SJCRH30 (cell line): ENCODE measurements around the gene ZNF740. TPM values are rescaled to one million over a fixed set of nuclear protein-coding genes. Genes with fewer than 3 reads are reported as not detected.

Experiments
- DNase-seq, 2 experiments: peaks; one replicate each; pipeline ENCODE4 v3.0.0-alpha.2; 2015 to 2020
- H3K27ac ChIP-seq: fragments of 250-450 bp; sonication (Bioruptor Pico); 2 replicates; pipeline ENCODE4 v1.5.1; 2020; ENCODE audit warnings: mild to moderate bottlenecking, moderate library complexity
- H3K27me3 ChIP-seq: fragments of 250-450 bp; sonication (Bioruptor Pico); 2 replicates; pipeline ENCODE4 v1.5.1; 2020; ENCODE audit warnings: mild to moderate bottlenecking, moderate library complexity
- H3K36me3 ChIP-seq: fragments of 250-450 bp; sonication (Bioruptor Pico); 2 replicates; pipeline ENCODE4 v1.5.1; 2020; ENCODE audit warnings: mild to moderate bottlenecking, moderate library complexity
- H3K4me1 ChIP-seq: fragments of 250-450 bp; sonication (Bioruptor Pico); 2 replicates; pipeline ENCODE4 v1.5.1; 2020; ENCODE audit warnings: mild to moderate bottlenecking, moderate library complexity
- H3K4me3 ChIP-seq: fragments of 250-450 bp; sonication (Bioruptor Pico); 2 replicates; pipeline ENCODE4 v1.5.1; 2020; ENCODE audit warnings: mild to moderate bottlenecking, moderate library complexity
- H3K9me3 ChIP-seq: fragments of 250-450 bp; sonication (Bioruptor Pico); replicated peaks from 2 replicates; pipeline ENCODE4 v1.5.1; 2020; ENCODE audit warnings: mild to moderate bottlenecking, moderate library complexity
- total RNA-seq: library from RNA; depleted of rRNA; stranded (reverse); fragments of >200 nt; shearing (Covaris generic); gene quantifications from 2 replicates; pipeline ENCODE4 v1.2.3, GENCODE V29; 2014

ZNF740 gene
- total RNA-seq, 1 experiment from 2014 or later, result 17.4 TPM

DNA sequence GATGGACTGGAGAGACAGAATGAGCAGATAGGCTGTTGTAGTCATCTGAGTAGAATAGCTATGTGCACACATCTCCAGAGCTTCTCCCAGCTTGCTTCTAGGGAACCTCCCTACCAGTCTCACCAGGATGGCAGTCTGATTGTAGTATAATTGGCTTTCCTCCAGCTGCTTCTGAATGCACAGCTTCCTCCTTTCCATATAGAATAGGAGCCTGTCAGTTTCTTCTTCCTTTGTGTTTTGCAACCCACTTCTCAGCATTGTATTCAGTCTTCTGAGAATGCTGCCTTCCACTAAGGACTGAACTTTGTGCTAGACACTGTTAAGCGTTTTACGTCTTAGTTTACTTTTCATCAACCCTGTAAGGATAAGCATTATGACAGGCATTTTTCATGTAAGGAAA is 2.4 kb downstream of the ZNF740 start:
- peaks cover 5% of the 10 kb centered on the region; the same call in 1 of the 2 replicates for H3K4me1 ChIP-seq
- H3K27ac ChIP-seq, result no peak overlapping the region
- peaks cover 34% of the 10 kb centered on the region for H3K36me3 ChIP-seq
- no peak for DNase-seq
- no peaks in the 10 kb centered on the region for H3K27me3 ChIP-seq
- no peaks in the 10 kb centered on the region for H3K9me3 ChIP-seq
- H3K4me3 ChIP-seq, result no peak overlapping the region

GRCh38 chr12:53184828-53185227 is 4.3 kb downstream of the ZNF740 start:
- Histone ChIP-seq H3K9me3 (no peaks in the 10 kb centered on the region), H3K27ac (no peak overlapping the region), H3K4me1 (no peaks in the 10 kb centered on the region), H3K36me3 (peaks cover 34% of the 10 kb centered on the region), H3K4me3 (no peak overlapping the region), H3K27me3 (no peaks in the 10 kb centered on the region)
- DNase-seq, result no peak

DNA sequence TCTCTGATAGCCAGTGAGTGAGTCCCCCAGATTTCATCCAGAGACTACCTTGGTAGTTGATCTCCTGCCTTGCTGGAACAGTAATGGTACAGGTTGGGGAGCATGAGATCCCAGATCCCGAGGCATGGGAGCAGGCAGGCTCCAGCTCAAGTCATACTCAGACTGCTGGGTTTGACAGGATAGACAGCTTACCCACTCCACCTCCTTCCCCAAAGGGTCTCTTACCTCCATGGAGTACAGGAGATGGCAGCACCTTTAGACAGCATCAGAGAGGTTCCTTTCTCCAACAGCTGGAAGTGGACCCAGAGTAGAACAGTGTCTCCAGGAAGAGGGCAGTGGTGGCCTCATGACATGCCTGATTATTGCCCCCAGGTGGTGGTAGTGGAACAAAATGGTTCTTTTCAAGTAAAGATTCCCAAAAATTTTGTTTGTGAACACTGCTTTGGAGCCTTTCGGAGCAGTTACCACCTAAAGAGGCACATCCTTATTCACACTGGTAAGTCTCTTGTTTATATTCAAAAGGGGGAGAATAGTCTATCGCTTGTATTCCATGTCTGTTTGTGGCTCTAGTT is 5.1 kb downstream of the ZNF740 start:
- H3K4me1 ChIP-seq, result no peaks in the 10 kb centered on the region
- no peak overlapping the region for H3K27ac ChIP-seq
- H3K4me3 ChIP-seq, result no peak overlapping the region
- DNase-seq, result no peak
- peaks cover 34% of the 10 kb centered on the region for H3K36me3 ChIP-seq
- H3K9me3 ChIP-seq, result no peaks in the 10 kb centered on the region
- no peaks in the 10 kb centered on the region for H3K27me3 ChIP-seq

DNA sequence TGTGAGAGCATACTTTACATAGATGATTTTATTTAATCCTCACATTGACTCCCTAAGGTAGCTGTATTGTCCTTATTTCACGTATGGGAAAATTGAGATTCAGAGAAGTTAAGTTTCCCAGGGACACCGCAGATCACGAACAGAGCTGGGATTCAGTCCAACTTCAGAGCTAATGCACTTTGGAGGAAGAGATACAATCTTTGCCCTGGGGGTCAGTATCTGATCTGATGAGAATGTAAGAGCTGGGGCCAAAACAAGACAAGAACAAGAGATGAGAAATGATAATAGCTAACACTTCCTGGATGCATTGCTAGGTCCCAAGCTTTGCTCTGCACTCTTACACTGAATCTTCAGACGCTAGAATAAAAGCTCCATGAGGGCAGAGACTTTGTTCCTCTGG is 6.2 kb downstream of the ZNF740 start:
- Histone ChIP-seq H3K27ac (no peak overlapping the region), H3K36me3 (peaks cover 34% of the 10 kb centered on the region), H3K4me3 (no peak overlapping the region), H3K9me3 (no peaks in the 10 kb centered on the region), H3K27me3 (no peaks in the 10 kb centered on the region), H3K4me1 (no peaks in the 10 kb centered on the region)
- no peak for DNase-seq

GRCh38 chr12:53187145-53187899 is 6.8 kb downstream of the ZNF740 start:
- no peaks in the 10 kb centered on the region for H3K27me3 ChIP-seq
- no peak overlapping the region for H3K27ac ChIP-seq
- H3K4me3 ChIP-seq, result no peak overlapping the region
- no peak for DNase-seq
- no peaks in the 10 kb centered on the region for H3K9me3 ChIP-seq
- no peaks in the 10 kb centered on the region for H3K4me1 ChIP-seq
- peaks cover 29% of the 10 kb centered on the region for H3K36me3 ChIP-seq

DNA sequence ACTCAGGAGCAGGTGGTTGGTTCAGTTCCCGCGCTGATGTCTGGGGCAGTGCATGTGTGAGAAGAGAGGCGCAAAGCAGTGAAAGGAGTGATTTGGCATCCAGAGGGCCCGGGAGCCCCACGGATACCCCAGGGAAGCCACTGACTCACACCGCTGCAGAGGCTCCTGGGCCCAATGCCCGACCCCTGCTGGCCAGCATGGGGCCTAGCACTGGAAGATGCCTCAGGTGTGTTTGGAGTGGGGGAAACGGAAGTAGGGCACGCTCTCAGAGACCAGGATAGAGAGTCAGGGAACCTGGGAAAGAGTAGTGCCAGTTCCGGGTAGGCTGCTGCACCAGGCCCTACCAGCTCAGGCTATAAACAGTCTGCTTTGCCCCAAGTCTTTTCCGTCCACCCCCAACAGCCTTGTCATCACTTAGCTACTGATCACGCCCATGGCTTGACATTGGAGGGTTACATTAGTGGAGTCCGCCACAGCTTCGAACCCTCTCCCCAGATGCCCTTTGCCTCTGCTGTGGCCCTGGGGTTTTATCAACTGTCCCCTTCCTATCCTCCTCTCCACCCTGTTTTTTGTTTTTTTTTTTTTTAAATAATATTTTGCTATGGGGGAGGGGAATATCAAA is 9.7 kb downstream of the ZNF740 start:
- DNase-seq, result no peak

GRCh38 chr12:53191096-53191884 is 10.8 kb downstream of the ZNF740 start:
- Histone ChIP-seq H3K27me3 (no peaks in the 10 kb centered on the region), H3K27ac (no peak overlapping the region), H3K36me3 (peaks cover 7% of the 10 kb centered on the region), H3K9me3 (no peaks in the 10 kb centered on the region), H3K4me3 (no peak overlapping the region), H3K4me1 (no peaks in the 10 kb centered on the region)
- DNase-seq, result no peak

More for the DNA sequence above, 9.7 kb downstream of the ZNF740 start:
- H3K4me3 ChIP-seq, result no peak overlapping the region
- no peaks in the 10 kb centered on the region for H3K4me1 ChIP-seq
- no peak overlapping the region for H3K27ac ChIP-seq
- H3K27me3 ChIP-seq, result no peaks in the 10 kb centered on the region
- H3K36me3 ChIP-seq, result peaks cover 18% of the 10 kb centered on the region
- H3K9me3 ChIP-seq, result no peaks in the 10 kb centered on the region

DNA sequence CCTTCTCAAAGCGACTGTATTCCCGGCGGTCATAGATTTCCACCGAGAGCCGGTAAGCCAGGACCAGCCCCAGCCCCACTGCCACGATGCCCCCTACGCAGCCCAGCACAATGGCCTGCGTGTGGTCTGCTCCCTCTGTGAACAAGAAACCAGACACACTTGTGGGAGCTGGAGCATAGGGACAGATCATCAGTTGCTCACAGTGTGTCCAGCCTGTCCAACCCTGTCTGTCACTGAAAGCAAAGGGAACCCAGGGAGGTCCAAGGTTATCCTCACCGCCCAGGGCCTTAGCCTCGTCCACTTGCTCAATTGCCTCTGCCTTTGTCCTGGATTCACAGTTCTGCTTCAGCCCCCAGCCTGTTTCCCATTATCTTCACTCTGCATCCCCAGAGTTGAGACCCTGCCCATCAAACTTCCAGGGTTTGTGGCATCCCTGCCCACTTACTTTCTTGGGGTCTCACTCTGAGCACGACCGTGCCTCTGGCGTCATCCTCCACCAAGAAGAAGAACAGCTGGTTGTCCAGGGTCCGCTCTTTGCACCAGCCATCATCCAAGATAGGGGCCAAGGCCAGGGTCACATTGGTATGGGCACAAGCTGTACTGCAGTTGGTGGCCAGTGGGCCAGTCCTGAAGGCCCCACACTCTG is 11.5 kb downstream of the ZNF740 start:
- Histone ChIP-seq H3K27me3 (no peaks in the 10 kb centered on the region), H3K36me3 (peaks cover 3% of the 10 kb centered on the region; the same call in 1 of the 2 replicates), H3K27ac (no peak overlapping the region), H3K4me1 (no peaks in the 10 kb centered on the region), H3K4me3 (no peak overlapping the region), H3K9me3 (no peaks in the 10 kb centered on the region)
- DNase-seq, result no peak

GRCh38 chr12:53192531-53193021 is 12.1 kb downstream of the ZNF740 start:
- H3K4me3 ChIP-seq, result no peak overlapping the region
- H3K4me1 ChIP-seq, result no peaks in the 10 kb centered on the region
- DNase-seq, result no peak
- no peaks in the 10 kb centered on the region for H3K27me3 ChIP-seq
- peaks cover 3% of the 10 kb centered on the region; the same call in 1 of the 2 replicates for H3K36me3 ChIP-seq
- H3K27ac ChIP-seq, result no peak overlapping the region
- H3K9me3 ChIP-seq, result no peaks in the 10 kb centered on the region

- Histone ChIP-seq H3K36me3 (no peaks in the 10 kb centered on the region; the same call in 1 of the 2 replicates), H3K4me3 (no peak overlapping the region)
Observed at GRCh38 chr12:53193040-53193439, 12.5 kb downstream of the ZNF740 start.

DNA sequence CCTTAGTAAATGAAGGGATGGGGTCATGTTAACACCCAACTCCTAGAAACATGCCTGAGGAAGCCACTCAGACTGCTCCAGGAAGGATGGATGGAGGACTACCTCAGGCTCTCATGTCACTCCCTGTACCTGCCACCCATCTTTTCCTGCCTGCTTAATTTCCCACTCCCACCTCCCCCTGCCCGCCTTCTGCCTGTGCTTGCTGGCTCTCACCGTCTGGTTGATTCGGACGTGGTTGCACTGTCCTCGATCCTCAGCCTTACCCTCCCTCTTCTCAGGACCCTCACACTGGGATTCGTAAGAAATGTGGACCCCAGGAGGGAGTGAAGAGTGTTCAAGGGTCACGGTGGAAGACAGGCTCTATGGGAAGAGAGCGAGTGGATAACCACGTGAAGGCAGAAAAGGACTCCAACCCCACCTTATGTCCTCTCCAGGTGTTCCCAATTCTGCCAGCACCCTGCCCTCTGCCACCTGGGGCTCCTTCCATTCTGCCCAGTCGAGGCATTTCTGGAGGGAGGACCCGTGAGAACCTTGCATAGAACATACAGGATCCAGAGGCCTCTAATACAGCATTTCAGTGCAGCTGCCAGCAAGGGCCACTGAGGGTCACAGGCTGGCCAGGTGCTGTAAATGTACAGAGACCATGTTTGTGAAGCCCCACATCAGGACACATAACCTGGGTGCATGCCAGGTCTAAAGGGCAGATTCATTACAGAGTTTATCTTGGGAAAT is 13.6 kb downstream of the ZNF740 start:
- H3K27me3 ChIP-seq, result no peaks in the 10 kb centered on the region
- H3K36me3 ChIP-seq, result no peaks in the 10 kb centered on the region
- no peak overlapping the region for H3K4me3 ChIP-seq
- no peak overlapping the region for H3K27ac ChIP-seq
- H3K9me3 ChIP-seq, result no peaks in the 10 kb centered on the region
- H3K4me1 ChIP-seq, result no peaks in the 10 kb centered on the region
- no peak for DNase-seq

More at GRCh38 chr12:53193040-53193439, 12.5 kb downstream of the ZNF740 start:
- H3K27me3 ChIP-seq, result no peaks in the 10 kb centered on the region
- H3K9me3 ChIP-seq, result no peaks in the 10 kb centered on the region
- H3K27ac ChIP-seq, result no peak overlapping the region
- H3K4me1 ChIP-seq, result no peaks in the 10 kb centered on the region
- no peak for DNase-seq

DNA sequence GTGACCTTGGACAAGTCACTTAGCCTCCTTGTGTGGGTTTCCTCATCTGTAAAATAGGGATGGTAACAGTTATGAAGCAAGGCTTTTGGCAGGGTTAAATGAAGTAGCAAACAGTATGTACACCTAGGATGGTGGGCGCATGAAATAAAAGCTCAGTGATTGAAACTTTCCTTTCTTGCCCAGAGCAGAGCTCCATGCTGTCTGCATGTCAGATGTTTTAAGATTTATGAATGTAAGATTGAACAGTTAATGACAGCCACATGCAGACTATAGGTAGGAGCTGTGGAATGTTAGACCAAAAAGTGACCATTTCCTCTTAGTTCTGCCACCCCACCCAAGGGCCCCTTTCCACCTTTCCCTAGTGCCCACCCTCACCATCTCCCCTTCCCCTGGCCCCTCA is 14.5 kb downstream of the ZNF740 start:
- no peak overlapping the region for H3K4me3 ChIP-seq
- H3K36me3 ChIP-seq, result no peaks in the 10 kb centered on the region
- DNase-seq, result no peak
- no peaks in the 10 kb centered on the region for H3K4me1 ChIP-seq
- H3K9me3 ChIP-seq, result no peaks in the 10 kb centered on the region
- H3K27me3 ChIP-seq, result no peaks in the 10 kb centered on the region
- H3K27ac ChIP-seq, result no peak overlapping the region

DNA sequence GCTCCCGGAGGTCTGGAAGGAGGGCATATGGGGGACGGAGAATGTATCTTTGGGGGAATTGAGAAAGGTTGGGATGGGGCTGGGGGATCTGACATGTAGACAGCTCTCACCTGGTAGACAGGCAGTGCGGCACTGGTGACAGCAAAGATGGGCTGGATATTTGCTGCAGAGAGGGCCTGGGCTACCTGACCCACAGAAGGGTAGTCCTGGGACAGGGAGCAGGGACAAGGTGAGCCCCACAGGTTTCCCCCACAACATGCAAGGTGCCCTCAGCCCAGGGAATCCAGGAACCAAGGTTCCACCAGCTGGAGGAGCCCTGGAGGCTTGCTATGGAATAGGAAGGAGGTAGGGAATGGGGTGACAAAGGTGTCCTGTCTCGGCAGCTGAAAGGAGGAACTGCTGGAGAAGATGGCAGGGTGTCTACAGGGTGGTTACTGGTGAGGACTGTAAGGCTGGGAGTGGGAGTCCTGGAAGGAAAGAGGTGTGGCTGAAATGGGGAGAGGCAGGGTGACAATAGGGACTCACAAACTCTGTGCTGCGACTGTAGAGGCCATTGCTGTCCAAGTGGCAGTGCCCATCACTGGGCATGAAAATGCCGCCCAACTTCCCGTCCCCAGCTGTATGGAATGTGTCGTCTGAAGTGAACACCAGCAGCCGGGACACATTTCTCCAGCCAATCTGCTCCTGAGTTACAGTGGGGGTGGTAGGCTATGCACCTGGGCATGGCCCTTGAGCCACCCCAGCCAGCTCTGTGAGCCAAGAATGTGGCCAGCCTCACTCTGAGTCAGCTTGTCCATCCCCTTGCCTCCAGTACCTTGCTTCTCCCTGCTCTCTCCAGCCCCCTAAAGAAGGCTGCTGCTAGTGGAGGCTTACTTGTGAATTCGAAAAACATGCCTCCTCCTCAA is 15.2 kb downstream of the ZNF740 start:
- no peaks in the 10 kb centered on the region for H3K4me1 ChIP-seq
- H3K9me3 ChIP-seq, result no peaks in the 10 kb centered on the region
- no peaks in the 10 kb centered on the region for H3K36me3 ChIP-seq
- no peak for DNase-seq
- no peak overlapping the region for H3K27ac ChIP-seq
- no peaks in the 10 kb centered on the region for H3K27me3 ChIP-seq
- H3K4me3 ChIP-seq, result no peak overlapping the region
